GM21526 (cell line): ENCODE data around the gene ACTL8.

Source experiments
- ATAC-seq: cut with Tn5 transposase; IDR thresholded peaks from one replicate; pipeline ENCODE4 v1.9.1; 2021; ENCODE audit warnings: moderate library complexity; ENCODE audit not compliant: unreplicated experiment, low FRiP score

Gene ACTL8

DNA sequence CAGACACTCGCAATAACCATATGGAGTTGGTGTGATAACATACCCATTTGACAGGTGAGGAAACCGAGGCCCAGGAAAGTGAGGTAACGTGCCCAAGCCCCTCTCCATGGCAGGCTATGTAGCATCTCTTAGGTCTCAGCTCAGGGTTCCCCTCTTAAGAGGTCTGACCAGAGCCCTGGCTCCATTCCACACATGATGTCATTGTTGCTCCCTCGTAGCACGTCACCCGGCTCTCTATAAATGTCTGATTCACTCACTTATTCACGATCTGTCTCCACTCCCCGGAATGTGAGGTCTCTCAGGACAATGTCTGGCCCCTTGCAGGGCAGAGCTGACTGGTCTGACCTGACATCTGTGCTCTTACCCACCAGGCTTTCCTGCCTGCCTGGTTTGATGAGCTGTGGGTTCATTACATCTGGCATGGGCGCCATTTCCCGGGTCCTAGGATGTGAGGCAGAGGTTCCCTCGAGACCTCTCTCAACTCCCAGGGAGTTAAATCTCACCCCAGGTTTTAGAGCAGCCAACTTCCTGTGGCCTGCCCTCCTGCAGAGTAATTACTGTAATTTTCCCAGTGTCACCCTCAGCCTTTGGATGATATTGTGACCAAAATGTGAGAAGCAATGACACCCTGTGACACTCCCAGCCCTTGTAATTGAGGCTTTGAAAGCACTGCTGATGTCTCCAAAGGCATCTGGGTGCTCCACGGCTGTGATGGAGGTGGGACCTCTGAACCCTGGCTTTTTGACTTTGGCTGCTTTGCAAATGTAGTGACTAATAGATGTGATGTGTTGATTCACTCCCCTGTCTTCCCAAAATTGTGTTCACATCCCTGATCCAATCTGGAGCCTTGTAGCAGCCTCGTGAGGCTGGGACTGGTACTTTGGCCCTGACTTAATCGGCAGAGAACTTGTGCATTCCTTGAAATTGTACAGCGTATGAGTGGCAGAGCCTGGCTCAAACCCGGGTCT lies 10.6 kb downstream of the ACTL8 start:
- ATAC-seq = no peak

DNA sequence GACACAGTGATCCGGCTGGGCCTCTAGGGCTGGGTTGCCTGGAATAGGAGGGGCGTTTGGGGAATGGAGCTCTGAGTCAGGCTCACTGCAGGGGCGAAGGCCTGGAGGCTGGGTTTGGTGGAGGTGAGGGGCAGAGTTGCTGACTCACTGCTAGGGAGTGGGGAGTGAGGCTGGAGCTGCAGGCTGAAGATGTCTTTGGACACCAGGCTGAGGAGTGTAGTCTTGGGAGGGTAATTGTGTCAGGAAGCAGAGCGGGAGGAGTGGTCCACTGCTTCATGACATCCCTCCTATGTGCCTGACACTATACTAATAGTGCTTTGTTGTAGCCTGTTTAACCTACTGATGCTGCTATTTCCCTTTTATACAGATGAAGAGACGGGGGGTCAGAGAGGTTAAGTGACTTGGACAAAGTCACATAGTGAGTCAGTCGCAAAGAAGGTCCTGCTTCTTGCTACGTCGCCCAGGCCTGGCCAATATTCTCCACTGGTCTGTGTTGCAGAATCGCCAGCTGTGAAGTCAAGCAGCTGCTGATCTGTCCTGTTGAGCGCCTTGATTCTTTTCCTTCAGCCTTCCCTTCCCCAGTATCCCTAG lies 13.6 kb downstream of the ACTL8 start:
- ATAC-seq = no peak

DNA sequence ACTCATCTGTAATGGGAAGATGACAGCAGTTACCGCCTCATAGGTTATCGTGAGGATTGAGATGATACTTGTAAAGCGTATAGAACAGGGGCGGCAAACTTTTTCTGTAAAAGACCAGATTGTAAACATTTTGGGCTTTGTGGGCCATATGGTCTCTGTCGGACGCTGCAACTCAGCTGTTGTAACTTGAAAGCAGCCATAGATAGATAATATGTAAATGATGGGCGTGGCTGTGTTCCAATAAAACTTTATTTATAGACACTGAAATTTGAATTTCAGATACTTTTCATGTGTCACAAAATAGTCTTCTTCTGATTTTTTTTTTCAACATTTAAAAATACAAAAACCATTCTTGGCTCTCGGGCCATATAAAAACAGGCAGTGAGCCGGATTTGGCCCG lies 15.8 kb downstream of the ACTL8 start:
- no peak for ATAC-seq

DNA sequence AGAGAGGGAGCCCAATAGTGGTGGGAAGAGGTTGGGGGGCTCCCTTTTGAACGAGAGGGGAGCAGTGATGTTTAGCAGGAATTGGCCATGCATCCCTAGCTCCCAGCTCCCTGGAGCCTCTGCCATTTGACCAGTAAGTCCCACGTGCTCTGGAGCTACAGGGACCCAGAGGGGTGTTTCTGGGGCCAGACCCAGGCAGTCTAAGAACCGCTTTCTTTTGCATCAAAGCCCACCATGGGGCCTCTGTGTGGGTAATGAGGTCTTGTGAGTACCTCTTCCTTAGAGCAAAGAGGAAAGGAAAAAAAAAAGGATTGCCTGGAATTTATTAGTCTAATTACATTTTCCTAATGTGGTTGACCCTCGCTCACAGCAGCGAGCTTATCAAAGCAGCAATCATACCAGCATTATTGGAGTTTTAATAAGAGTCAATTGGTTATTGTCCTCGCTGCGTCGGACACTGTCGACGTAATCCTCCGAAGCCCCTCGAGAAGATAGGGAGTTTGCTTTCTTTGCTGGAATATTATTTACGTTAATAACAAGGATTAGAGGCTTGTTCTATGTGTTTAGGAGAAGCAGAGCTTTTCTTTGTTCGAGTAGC lies 17.6 kb downstream of the ACTL8 start:
- no peak for ATAC-seq

DNA sequence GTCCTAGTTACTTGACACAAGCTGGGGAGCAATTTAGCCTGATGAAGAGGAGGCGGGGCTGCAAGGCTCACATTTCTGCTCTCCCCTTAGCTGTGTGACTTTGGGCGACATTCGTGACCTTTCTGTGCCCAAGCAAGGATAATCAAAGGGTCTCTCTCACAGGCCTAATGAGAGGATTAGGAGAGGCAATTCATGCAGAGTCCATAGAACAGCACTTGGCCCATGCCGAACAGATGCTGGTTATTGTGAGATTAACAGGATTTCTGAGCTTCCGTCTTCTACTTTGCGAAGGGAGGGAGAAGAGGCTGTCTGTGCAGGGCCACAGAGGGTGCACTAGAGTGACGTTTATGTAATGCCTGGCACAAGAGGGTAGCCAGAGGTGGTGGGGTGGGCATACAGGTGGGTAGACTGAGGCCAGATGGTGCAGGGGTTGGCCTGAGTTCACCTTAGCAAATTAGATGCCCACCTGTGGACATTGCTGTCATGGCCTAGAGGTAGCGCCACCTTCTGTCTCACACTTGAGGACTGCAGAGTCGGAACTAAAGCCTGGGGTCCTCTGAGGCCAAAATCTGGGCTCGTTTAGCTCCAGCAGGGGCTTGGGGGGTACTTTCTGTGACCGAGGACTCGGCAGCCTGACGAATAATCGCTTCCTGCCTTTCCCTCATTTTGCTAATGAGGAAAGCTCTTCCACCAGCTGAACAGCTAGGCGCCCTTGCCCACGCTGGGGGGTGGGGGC lies 18.6 kb downstream of the ACTL8 start:
- no peak for ATAC-seq

DNA sequence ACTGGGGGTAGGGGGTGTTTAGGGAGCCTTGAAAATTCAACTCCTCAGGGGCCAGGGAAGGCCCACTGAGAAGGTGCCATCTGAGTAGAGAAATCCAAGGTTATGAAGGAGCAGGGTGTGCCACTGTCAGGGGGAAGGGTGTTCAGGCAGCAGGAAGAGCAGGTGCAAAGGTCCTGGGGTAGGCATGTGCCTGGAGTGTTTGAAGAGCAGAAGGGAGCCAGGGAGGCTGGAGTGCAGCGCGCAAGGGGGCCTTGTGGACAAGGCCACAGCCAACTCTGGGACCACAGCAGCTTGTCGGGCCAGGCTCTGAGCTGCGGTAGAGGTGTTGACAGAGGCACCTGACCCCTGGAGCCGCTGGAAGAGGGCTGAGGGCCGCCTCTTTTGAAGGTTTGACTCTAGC lies 19.3 kb downstream of the ACTL8 start:
- ATAC-seq = no peak

DNA sequence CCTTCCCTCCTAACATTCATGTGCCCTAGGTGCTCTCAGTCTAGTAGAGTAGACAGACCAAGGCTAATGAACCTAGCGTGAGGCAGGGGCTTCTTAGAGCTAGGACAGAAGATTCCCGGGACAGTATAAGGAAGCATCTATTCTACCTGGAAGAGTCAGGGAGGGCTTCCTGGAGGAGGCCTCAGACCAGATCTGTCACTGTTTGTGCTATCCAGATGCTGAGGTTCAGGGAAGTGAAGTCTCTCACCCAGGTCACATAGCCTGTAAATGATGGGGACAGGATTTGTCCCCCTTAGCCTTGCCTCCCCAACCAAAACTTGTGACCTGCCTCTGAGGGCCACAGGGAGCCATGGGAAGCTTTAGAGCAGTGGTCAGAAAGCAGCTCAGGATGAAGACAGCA lies 20.7 kb downstream of the ACTL8 start:
- ATAC-seq = no peak

DNA sequence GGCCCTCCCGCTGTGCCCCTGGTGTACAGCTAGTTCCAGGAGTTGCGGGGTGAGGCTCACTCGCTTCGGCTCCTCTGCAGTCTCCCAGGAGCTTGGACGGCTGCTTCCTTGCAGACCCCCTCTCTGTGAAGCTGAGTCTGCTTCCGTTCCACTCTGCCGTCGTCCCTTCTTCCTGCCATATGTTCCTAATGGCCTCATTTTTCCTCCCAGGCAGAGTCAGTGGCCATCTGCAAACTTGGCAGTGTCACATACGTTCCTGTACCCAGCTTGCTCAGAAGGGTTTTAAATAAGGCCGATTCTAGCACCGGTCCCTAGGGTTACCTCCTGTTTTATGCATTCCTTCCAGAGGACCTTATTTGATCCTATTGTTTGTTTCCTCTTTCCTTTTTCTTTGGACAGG lies 21.3 kb downstream of the ACTL8 start:
- ATAC-seq = no peak

DNA sequence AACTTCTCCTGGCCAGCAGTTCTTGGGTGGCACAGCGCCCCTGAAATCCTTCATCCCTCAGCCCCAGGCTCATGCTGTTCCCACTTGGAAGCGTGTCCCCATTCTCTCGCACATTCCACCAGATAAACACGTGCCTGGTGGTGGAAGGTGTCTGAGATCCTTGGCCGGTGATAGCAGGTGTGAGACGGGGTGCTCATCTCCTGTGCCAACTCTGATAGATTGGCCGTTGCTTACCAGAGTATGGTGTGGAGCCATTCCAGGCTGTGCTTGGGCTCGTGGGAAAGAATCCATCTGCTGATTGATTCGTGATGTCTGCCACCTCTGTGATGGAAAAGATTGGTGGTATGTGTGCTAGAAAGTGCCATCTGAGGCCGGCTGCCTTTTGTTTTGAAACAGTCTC lies 22.2 kb downstream of the ACTL8 start:
- no peak for ATAC-seq

DNA sequence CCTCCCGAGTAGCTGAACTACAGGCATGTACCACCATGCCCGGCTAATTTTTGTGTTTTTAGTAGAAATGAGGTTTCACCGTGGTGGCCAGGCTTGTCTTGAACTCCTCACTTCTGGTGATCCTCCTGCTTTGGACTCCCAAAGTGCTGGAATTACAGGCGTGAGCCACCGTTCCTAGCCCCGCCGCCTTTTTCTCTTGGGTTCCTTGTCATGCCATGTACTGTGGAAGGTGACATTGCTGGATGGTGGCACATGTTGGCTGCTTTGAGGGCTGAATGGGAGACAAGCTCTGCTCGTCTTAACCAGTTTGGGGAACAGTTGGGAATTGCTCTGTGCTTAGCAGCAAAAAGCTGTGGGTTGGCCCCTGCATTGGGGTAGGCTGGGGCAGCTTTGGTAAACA lies 22.7 kb downstream of the ACTL8 start:
- ATAC-seq = no peak

DNA sequence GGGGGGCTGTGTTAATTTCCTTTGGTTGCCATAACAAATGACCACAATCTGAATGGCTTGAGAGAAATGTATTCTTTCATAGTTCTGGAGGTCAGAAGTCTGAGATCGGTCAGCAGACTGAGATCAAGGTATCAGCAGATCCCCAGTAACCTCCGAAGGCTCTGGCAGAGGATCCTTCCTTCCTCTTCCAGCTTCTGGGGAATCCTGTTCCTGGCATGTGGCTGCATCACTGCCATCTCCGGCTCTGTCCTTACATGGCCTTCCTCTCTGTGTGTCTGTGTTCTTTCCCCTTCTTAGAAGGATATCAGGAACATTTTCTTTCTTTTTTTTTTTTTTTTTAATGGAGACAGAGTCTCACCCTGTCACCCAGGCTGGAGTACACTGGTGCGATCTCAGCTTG lies 25.8 kb downstream of the ACTL8 start:
- ATAC-seq = no peak

DNA sequence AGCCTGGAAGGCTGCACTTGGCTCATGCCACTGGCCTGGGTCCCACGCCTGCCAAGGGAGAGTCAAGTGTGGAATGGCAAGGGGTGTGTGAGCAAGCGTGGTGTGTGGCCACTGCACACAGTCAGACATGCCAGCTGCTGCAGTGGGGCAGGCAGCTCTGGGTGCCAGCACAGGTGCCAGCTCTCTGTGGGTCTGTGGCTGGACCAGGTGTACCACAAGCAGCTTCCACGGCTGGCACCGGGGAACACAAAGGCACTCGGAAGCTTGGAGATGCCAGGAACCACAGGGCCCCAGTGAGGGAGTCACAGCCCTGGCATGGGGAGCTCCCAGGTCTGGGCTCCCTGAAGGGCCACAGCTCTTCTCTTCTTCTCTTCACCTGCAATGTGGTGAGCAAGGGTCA lies 34.8 kb downstream of the ACTL8 start:
- ATAC-seq = no peak

DNA sequence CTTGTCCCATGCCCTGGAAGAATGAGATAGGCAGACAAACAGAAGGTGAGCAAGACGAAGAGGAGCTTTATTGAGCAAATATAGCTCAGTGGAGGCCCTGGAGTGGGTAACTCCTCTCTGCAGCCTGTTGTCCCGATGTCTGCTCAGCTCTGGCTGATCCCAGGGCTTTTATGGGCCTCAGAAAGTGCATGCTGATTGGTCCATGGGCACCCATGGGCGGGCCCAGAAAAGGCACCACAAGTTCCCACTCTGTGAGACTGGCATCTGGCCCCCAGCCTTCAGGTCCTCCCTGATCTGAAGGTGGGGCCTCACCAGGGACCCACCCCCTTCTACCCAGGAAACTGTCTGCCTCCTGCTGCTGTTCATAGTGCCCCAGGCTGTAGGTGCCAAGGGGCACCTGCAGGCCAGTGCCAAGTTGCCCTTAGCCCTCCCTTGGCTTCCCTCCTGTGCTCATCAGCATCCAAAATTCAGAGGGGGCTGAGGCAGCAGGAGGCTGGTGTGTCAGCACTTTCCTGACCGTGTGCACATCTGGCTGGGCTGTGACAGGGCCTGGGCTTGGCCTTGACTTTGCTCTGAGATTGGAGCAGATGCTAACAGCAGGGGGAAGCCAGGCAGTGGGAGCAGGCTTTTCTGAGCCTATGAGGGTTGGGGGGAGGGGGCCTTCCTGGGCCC lies 35.4 kb downstream of the ACTL8 start:
- no peak for ATAC-seq

DNA sequence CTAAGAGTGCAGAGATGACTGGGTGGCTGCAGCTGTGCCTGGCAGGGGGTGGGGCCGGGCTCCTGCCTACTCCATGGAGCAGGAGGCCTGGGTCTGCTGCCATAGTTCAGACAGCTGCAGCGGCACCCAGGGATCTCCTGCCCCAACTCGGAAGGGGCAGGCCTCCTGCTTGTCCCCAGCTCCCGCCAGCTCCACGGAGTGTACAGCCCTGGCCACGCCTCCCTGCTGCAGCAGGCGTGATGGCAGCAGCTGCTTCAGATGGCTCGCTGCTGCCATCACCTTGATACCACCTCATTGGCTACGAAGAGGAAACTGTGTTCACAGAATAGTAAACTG lies 35.9 kb downstream of the ACTL8 start:
- no peak for ATAC-seq

DNA sequence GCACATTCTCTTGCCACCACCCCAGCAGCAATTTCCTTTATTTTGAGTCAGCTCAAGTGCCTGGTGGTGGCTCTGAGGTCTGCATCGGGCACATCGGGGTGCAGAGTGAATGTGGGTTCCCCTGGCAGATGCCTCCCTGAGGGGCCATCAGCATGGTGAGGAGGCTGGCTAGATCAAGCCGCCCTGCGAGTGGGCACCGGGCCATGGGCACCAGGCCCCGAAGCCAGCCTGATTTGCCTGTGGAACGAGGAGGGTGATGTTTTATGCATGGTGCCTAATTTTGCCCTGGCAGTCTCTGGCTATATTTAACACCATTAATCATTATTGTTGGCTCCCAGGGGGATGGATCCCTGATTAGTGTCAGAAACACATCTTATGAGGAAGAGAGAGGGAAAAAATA lies 36.3 kb downstream of the ACTL8 start:
- no peak for ATAC-seq

DNA sequence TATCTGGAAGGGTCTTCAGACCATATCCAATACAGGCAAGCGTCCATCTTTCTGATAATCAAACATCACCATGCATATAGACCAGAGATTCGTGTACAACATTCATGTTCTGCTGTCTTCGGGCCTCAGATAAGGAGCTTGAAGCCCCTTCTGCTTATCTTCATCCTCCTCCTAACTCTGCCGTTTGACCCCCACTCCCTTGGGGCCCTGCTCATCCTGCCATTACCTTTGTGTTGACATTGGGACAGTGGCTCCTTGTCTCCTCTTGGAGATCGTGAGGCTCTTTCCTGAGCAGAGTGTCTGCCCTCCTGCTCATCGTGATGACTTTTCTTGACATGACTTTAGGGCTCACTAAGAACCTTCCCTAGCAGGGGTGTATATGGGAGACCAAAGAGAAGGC lies 37.3 kb downstream of the ACTL8 start:
- ATAC-seq = no peak

DNA sequence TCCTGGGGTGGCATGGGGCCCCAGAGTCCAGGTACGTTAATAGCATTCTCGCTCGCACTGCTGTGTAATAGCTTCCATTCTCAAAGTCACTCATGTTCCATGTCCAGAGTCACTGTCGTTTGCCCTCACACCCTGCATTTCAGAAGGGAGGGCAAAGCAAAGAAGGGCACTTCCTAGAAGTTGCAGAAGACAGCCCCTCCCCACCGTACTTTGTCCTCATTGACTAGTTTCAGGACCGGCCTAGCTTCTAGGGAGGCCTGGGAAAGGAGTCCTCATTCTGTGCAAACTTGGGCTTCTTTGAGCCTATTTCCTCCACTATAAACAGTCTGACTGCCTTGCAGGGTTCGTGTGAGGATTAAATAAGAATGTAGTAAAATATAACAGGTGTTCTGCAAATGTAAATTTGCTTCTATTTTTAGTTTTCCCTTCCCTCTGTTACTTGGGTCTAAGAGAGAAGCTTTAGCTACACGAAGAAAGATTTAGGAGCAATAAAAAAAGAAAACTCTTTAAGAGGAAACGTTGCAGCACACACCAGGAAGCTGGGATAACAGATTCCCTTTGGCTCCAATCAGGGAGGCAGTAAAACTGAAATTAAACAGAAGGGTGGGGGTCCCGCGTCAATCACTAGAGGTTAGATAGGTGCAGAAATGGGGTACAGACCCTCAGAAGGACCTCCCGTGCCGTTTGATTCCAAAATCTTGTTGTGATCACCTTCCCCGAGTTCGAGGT lies 40.1 kb downstream of the ACTL8 start:
- ATAC-seq = no peak

DNA sequence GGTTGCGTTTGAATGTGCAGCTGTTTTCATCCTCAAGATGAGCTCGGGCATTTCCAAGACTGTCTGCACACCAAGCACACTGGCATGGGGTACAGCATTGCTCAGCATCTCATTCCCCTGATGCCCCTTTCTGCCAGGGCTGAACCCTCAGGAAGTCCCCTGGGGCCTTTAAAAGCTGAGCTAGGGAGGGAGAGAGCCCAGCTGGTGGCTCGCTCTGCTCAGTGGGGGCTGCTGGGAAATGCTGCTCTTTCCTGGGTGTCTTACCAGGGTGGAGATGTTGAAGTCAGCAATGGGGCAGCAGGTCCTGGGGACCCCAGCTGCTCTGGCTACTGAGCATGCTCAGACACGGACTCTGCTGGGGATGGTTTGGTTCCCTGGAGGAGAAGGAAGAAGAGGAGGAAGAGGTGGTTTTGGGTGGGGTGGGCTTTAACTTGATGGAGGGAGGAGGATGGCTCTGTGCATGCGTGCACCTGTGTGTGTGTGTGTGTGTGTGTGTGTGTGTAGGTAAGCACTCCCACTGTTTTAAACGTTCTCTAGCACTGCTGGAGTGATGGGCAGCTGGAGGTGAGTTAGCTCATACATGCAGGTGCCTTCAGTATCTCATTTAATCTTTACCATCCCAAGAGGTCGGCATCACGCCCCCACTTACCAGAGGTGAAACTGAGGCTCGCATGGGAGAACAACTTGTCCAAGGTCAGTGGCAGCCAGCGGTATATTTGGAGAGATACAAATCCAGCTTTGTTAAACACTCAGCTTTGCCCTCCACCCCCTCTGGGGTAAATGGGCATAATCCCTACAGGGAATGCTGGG lies 40.9 kb downstream of the ACTL8 start:
- no peak for ATAC-seq

DNA sequence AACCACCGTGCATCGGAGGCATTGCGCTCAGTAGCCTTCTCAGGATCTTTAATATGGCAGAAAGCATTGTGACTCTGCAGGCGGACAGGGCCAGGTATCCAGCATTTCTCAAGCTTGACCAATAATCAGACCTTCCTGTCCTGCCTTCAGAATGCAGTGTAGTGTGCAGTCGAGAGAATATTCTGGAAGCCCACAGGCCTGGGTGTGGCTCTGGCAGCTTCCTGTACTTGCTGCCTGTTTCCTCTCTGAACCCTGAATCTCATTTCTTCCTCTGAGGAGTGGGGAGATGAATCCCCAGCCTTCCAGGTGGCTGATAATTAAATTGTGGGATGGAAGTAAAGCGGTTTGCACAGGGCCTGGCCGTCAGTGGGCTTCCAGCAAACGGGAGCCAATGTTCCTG lies 42.3 kb downstream of the ACTL8 start:
- ATAC-seq = no peak
